HG02885 (cell line): ENCODE results near the gene RAB25.
"Not testable (repeated sequence)": the region's sequence is repeated elsewhere in the genome, so short reads cannot be mapped to it uniquely, and the experiment has no call there.

ENCODE experiments used
- ATAC-seq: cut with Tn5 transposase; IDR thresholded peaks from one replicate; pipeline ENCODE4 v1.9.1; 2021; ENCODE audit warnings: mild to moderate bottlenecking; ENCODE audit not compliant: unreplicated experiment, poor library complexity

RAB25 gene

GRCh38 chr1:156053768-156054499, 7.0 kb upstream of the RAB25 start, which contains the start of gene UBQLN4:
Gene UBQLN4, minus strand, starts transcription at chr1:156053798. Its CDS starts 97 bp downstream, at chr1:156053701.
- ATAC-seq: peak; percentile 64

GRCh38 chr1:156054500-156055280, 6.3 kb upstream of the RAB25 start, which contains the start of gene LAMTOR2:
Gene LAMTOR2, plus strand, starts transcription at chr1:156054782. Its CDS starts 108 bp downstream, at chr1:156054890.
- ATAC-seq: peak; percentile 75

- ATAC-seq: no peak
Observed at GRCh38 chr1:156055281-156056048, 5.5 kb upstream of the RAB25 start.

GRCh38 chr1:156056326-156056849, 4.6 kb upstream of the RAB25 start:
- ATAC-seq: no peak

- no peak for ATAC-seq
Observed at GRCh38 chr1:156062189-156062588, 1.2 kb downstream of the RAB25 start.

GRCh38 chr1:156063997-156064285, 3.0 kb downstream of the RAB25 start:
- no peak for ATAC-seq

GRCh38 chr1:156064615-156065014, 3.7 kb downstream of the RAB25 start:
- no peak for ATAC-seq

GRCh38 chr1:156065212-156065611, 4.3 kb downstream of the RAB25 start:
- no peak for ATAC-seq

- ATAC-seq: no peak
Observed at GRCh38 chr1:156065871-156066270, 4.9 kb downstream of the RAB25 start.

GRCh38 chr1:156067262-156067661, 6.3 kb downstream of the RAB25 start:
- ATAC-seq: no peak

- ATAC-seq: no peak
Observed at GRCh38 chr1:156069490-156070455, 8.8 kb downstream of the RAB25 start.

GRCh38 chr1:156070548-156070947, 9.6 kb downstream of the RAB25 start:
- ATAC-seq: no peak

- ATAC-seq: not testable (repeated sequence)
Observed at GRCh38 chr1:156071332-156071816, 10.4 kb downstream of the RAB25 start.

- ATAC-seq: no peak
Observed at GRCh38 chr1:156072251-156072650, 11.3 kb downstream of the RAB25 start.

- ATAC-seq: no peak
Observed at GRCh38 chr1:156073110-156073687, 12.2 kb downstream of the RAB25 start.

- no peak for ATAC-seq
Observed at GRCh38 chr1:156073740-156074139, 12.8 kb downstream of the RAB25 start.

- ATAC-seq: no peak
Observed at GRCh38 chr1:156074661-156075060, 13.7 kb downstream of the RAB25 start.

GRCh38 chr1:156075162-156075561, 14.2 kb downstream of the RAB25 start:
- ATAC-seq: no peak

GRCh38 chr1:156075775-156076204, 14.8 kb downstream of the RAB25 start:
- no peak for ATAC-seq
